CMK (cell line): ENCODE measurements around the gene PVRIG.
"Not testable (repeated sequence)": the region's sequence is repeated elsewhere in the genome, so short reads cannot be mapped to it uniquely, and the experiment has no call there.

Experiments
- DNase-seq: peaks from one replicate; pipeline ENCODE4 v3.0.0-alpha.2; 2010; ENCODE audit warnings: low read depth

The PVRIG gene

GRCh38 chr7:100195222-100195621, 24.5 kb upstream of the PVRIG start:
- no peak for DNase-seq

DNA sequence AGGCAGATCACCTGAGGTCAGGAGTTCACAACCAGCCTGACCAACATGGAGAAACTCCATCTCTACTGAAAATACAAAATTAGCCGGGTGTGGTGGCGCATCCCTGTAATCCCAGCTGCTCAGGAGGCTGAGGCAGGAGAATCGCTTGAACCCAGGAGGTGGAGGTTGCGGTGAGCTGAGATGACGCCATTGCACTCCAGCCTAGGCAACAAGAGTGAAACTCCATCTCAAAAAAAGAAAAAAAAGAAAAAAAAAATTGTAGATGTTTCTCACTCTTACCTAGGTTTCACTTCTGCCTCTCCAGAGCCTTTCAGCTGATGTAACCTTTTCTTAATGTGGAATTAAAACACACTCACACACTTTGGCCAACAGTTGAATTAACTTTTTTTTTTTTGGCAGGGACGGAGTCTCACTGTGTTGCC, 23.8 kb upstream of the PVRIG start:
- not testable (repeated sequence) for DNase-seq

DNA sequence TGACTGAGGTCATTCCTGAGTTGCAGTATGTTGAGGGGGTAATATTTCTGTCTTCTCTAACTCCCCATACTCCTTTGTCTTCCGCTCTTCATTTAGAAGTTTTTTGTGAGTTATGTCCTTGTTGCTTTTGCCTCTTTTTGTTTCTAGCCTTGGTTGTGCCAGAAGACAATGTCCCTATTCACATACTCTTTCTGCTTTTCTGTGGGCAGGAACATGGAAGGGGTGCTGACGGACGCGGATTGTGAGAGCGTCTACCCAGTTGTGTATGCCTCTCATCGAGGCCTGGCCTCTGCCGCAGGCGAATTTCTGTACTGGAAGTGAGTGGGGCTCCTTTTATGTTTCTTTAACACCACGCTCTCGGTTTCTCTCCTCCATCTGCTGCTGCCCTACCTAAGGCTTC, 21.5 kb upstream of the PVRIG start:
- no peak for DNase-seq

GRCh38 chr7:100200693-100201092, 19.1 kb upstream of the PVRIG start:
- DNase-seq = no peak

DNA sequence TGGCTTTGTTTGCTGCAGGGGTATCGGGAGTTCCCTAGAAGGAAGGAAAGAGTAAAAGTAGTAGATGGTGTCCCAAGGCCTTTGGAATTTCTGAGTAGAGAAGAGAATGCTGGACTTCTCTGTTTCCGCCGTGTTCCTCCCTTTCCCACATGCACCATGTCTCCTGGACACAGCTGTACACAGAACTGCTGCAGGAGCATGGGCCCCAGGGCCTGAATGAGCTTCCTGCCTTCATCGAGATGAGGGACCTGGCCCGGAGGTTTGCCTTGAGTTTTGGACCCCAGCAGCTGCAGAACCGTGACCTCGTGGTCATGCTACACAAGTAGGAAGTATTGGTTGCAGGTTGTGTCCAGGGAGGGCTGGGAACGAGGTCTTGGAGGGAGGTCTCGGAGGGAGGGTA, 15.3 kb upstream of the PVRIG start:
- no peak for DNase-seq

- no peak for DNase-seq
Measured at GRCh38 chr7:100208911-100209408, 10.8 kb upstream of the PVRIG start.

DNA sequence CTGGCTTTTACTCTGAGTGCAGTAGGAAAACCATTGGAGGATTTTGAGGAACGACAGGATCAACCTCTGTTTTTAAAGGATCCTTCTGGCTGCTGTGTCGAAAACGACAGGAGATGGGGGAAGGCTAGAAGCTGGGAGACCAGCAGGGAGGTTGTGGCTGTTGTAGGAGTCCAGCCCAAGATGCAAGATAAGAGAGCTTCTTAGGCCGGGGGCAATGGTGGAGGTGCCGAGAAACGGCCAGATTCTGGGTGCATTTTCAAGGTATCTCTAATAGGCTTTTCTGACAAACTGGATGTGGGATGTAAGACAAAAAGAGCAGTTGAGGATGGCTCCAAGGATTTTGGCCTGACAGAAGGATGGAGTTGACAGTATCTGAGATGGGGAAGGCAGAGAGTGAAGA, 10.3 kb upstream of the PVRIG start:
- DNase-seq = no peak

GRCh38 chr7:100210805-100211204, 8.9 kb upstream of the PVRIG start:
- no peak for DNase-seq

GRCh38 chr7:100211342-100211780, 8.4 kb upstream of the PVRIG start:
- DNase-seq = no peak

GRCh38 chr7:100212631-100213286, 7.0 kb upstream of the PVRIG start:
- no peak for DNase-seq

DNA sequence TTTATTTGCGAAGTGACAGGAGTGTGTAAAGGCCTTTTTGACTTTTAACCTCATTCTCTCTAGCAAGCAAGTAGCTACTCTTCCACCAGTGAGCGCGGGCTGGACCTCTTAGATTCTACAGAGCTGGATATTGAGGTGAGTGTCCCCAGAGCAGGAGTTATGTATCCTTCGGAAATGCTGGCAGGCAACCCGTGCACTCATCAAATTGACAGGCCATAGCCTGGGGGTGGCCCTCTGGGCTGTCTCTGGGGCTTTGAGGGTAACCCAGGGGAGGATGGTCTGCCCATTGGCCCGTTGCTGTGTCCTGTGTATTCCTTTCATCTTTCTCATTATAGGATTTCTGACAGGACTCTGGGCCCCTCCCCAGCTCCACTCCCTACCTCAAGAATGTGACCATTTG, 6.1 kb upstream of the PVRIG start:
- DNase-seq = no peak

- DNase-seq = not testable (repeated sequence)
Measured at GRCh38 chr7:100214356-100214755, 5.4 kb upstream of the PVRIG start.

DNA sequence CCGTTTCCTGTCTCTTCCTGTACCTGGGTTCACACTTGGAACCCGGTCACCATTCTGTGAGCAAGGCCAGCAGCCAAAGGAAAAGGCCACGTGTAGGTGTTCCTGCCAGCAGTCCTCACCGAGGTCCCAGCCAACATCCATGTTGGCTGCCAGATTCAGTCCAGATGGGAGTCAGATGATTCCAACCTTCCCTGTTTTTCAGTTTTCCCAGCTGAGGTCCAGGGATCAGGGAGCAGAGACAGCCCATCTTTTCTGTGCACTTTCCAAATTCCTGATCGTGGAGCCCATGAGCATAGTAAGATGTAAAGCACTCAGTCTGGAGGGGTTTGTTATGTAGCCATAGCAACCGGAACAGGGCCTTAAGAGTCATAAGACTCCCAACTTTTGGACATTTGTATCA, 3.9 kb upstream of the PVRIG start:
- DNase-seq = no peak

GRCh38 chr7:100217934-100218333, 1.8 kb upstream of the PVRIG start:
- not testable (repeated sequence) for DNase-seq

GRCh38 chr7:100219271-100219737, 445 bp upstream of the PVRIG start:
- no peak for DNase-seq

- DNase-seq = no peak
Measured at GRCh38 chr7:100220586-100221230, 959 bp downstream of the PVRIG start.

- DNase-seq = no peak
Measured at GRCh38 chr7:100221231-100221718, 1.5 kb downstream of the PVRIG start.

- DNase-seq = no peak
Measured at GRCh38 chr7:100221767-100222444, 2.2 kb downstream of the PVRIG start.

GRCh38 chr7:100222445-100223132, 2.8 kb downstream of the PVRIG start:
- no peak for DNase-seq

- not testable (repeated sequence) for DNase-seq
Measured at GRCh38 chr7:100223376-100223927, 3.7 kb downstream of the PVRIG start.

DNA sequence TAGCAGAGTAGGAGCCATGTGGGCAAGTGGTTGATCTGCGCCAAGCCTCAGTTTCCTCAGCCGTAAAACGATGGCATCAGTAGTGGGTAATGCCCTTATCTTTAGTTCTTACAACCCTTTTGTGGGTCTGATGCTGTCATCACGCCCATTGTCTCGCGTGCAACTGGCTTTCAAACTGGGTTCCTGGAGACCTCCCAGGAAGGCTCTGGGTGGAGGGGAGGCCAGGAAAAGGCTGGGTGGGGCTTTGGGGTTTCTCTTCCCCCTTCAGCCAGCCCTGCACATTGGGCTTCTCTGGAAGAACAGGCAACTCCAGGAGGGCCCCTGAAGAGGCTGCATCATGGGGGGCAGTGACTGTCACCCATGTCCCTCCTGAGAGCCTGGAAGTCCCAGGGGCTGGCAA, 5.1 kb downstream of the PVRIG start:
- DNase-seq = not testable (repeated sequence)
